Tibial artery (tissue), 4 donors: ENCODE results near the gene CEACAM6.

Experiments
- DNase-seq, 2 donors: peaks; one replicate each; pipeline ENCODE4 v3.0.0-alpha.2; 2019
- H3K27ac ChIP-seq, 2 donors: fragments of 200-600 bp; sonication (generic) in 1 of 2; 1 replicate in 1 of 2; 2 replicates in 1 of 2; pipeline ENCODE4 v1.5.1; 2018 to 2019; ENCODE audit warnings: mild to moderate bottlenecking in 1 of 2
- H3K27me3 ChIP-seq, 2 donors: fragments of 200-600 bp; sonication (generic) in 1 of 2; one replicate each; pipeline versions ENCODE4 v1.5.1 to v1.6.0; 2016 to 2019
- H3K36me3 ChIP-seq, 3 donors: fragments of 200-600 bp; sonication (generic) in 2 of 3; one replicate each; pipeline ENCODE4 v1.5.1; 2016 to 2019; ENCODE audit warnings: mild to moderate bottlenecking in 2 of 3
- H3K4me1 ChIP-seq, 4 donors: fragments of 200-600 bp; sonication (generic) in 2 of 4; 1 replicate in 3 of 4; 2 replicates in 1 of 4; pipeline ENCODE4 v1.5.1; 2016 to 2019
- H3K4me3 ChIP-seq, 2 donors: fragments of 200-600 bp; sonication (generic) in 1 of 2; 1 replicate in 1 of 2; 2 replicates in 1 of 2; pipeline ENCODE4 v1.5.1; 2018 to 2019; ENCODE audit warnings: mild to moderate bottlenecking in 2 of 2
- H3K9me3 ChIP-seq, 3 donors: fragments of 200-600 bp; sonication (generic) in 1 of 3; one replicate each; pipeline ENCODE4 v1.5.1; 2016 to 2019
- CTCF ChIP-seq, 2 experiments: fragments of 200-600 bp in 1 of 2; fragments of 450-650 bp in 1 of 2; IDR thresholded peaks; one replicate each; pipeline ENCODE4 v1.5.1; 2017 to 2019; ENCODE audit warnings: antibody characterized with exemption in 2 of 2, mild to moderate bottlenecking in 1 of 2, moderate library complexity in 1 of 2
- intact Hi-C: fragments of 100-400 bp; cut with DNase I; formaldehyde crosslinking; loops from one replicate; pipeline ENCODE4 v1.15.0; 2023; ENCODE audit warnings: low total_unique reads

The CEACAM6 gene

DNA sequence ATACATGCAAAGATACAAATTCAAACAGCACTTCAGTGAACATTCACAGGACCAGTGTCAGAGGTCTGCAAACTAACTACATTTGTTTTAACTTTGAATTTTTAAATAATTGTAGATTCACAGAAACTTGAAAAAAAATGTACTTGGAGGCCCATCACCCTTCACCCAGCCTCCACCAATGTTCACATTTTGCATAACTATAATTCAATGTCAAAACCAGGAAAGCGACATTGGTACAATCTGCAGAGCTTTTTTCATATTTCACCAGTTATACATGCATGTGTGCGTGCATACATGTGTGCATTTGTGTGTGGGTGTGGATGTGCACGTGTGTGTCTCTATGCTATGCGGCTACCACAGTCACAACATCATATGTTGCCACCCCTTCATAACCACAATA lies 60.0 kb downstream of the CEACAM6 start:
- Histone ChIP-seq H3K9me3 (no peaks in the 10 kb centered on the region), H3K27ac (no peak overlapping the region), H3K36me3 (no peaks in the 10 kb centered on the region), H3K4me3 (no peak overlapping the region), H3K4me1 (no peaks in the 10 kb centered on the region), H3K27me3 (peaks cover 0 to 13% of the 10 kb centered on the region in 2 donors)
- intact Hi-C loops: no loop called here
- DNase-seq: no peak
- no peak for TF ChIP-seq CTCF (IDR thresholded peaks at IDR 0.05)

- Histone ChIP-seq H3K27me3 (peaks cover 0 to 10% of the 10 kb centered on the region in 2 donors), H3K9me3 (no peaks in the 10 kb centered on the region), H3K4me1 (no peaks in the 10 kb centered on the region), H3K27ac (no peak overlapping the region), H3K36me3 (no peaks in the 10 kb centered on the region), H3K4me3 (no peak overlapping the region)
- DNase-seq: no peak
- TF ChIP-seq CTCF (IDR thresholded peaks at IDR 0.05): no peak
- intact Hi-C loops: no loop called here
Observed at GRCh38 chr19:41816761-41817160, 61.4 kb downstream of the CEACAM6 start.

GRCh38 chr19:41821003-41821735 lies 65.8 kb downstream of the CEACAM6 start:
- Histone ChIP-seq H3K4me1 (no peaks in the 10 kb centered on the region), H3K4me3 (no peak overlapping the region), H3K36me3 (no peaks in the 10 kb centered on the region), H3K9me3 (no peaks in the 10 kb centered on the region), H3K27ac (no peak overlapping the region), H3K27me3 (peaks cover 0 to 10% of the 10 kb centered on the region in 2 donors)
- TF ChIP-seq CTCF (IDR thresholded peaks at IDR 0.05): peak in 1 of 2 experiments; percentile 12
- no peak for DNase-seq
- intact Hi-C loops: no loop called here
